Upper lobe of left lung (tissue), 4 donors: ENCODE measurements around the gene CHD9.

Experiments used
- CTCF ChIP-seq, 6 experiments: fragments of 450-650 bp in 4 of 6; fragments of 200-600 bp in 2 of 6; sonication (generic) in 2 of 6; IDR thresholded peaks; one replicate each; pipeline ENCODE4 v1.5.1; 2016 to 2019; ENCODE audit warnings: antibody characterized with exemption in 6 of 6
- EP300 ChIP-seq, 4 donors: sonication (generic); formaldehyde crosslinking; IDR thresholded peaks; one replicate each; pipeline ENCODE4 v1.5.1; 2017; ENCODE audit warnings: antibody characterized with exemption in 4 of 4, control low read depth in 2 of 4
- POLR2A ChIP-seq, 4 donors: fragments of 450-650 bp; IDR thresholded peaks; one replicate each; pipeline ENCODE4 v1.5.1; 2016 to 2017; ENCODE audit warnings: antibody characterized with exemption in 4 of 4, mild to moderate bottlenecking in 2 of 4
- POLR2AphosphoS5 ChIP-seq, 2 donors: sonication (generic); formaldehyde crosslinking; IDR thresholded peaks; one replicate each; pipeline ENCODE4 v1.5.1; 2017; ENCODE audit warnings: antibody characterized with exemption in 2 of 2

GRCh38 chr16:53202398-53202797 lies 147.6 kb downstream of the CHD9 start:
- TF ChIP-seq POLR2AphosphoS5 (IDR thresholded peaks at IDR 0.05) (no peak), CTCF (IDR thresholded peaks at IDR 0.05) (no peak), POLR2A (IDR thresholded peaks at IDR 0.05) (no peak), EP300 (IDR thresholded peaks at IDR 0.05) (no peak)
